ENCODE data around the gene MYBBP1A.

DNA sequence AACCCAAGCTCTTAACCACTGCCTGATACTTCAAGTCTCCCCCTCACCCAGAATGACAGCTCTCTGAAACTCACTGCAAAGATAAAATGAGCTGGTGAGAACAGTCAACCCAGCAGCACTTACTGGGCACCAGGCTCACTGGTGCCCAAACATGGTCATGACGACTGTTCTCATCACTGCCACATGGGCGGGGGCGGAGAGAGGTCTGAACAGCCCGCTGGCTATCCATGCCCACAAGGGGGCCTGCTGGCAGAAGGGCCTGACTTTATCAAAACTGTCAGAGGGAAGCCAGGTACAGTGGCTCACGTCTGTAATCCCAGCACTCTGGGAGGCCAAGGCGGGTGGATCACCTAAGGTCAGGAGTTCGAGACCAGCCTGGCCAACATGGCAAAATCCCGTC, 4.0 kb downstream of the MYBBP1A start:
- TF ChIP-seq JUN (IDR thresholded peaks at IDR 0.05; ENCODE audit: low read depth, low read length) (no peak), SIN3A (conservative IDR thresholded peaks at IDR 0.05 in 1 of 2, IDR thresholded peaks at IDR 0.05 in 1 of 2; ENCODE audit: low read depth in 1 of 2, low read length in 2 of 2) (no peak), JUND (IDR thresholded peaks at IDR 0.05; ENCODE audit: low read length) (no peak), GTF2F1 (IDR thresholded peaks at IDR 0.05; ENCODE audit: borderline replicate concordance, low read depth, low read length) (no peak), CEBPB (IDR thresholded peaks at IDR 0.05; ENCODE audit: low read depth, low read length) (no peak), HDAC6 (IDR thresholded peaks at IDR 0.05; ENCODE audit: low read depth, low read length) (no peak), RXRA (IDR thresholded peaks at IDR 0.05; ENCODE audit: insufficient read depth, low read depth, low read length) (no peak)
- TF ChIP-seq, protein P1, sequence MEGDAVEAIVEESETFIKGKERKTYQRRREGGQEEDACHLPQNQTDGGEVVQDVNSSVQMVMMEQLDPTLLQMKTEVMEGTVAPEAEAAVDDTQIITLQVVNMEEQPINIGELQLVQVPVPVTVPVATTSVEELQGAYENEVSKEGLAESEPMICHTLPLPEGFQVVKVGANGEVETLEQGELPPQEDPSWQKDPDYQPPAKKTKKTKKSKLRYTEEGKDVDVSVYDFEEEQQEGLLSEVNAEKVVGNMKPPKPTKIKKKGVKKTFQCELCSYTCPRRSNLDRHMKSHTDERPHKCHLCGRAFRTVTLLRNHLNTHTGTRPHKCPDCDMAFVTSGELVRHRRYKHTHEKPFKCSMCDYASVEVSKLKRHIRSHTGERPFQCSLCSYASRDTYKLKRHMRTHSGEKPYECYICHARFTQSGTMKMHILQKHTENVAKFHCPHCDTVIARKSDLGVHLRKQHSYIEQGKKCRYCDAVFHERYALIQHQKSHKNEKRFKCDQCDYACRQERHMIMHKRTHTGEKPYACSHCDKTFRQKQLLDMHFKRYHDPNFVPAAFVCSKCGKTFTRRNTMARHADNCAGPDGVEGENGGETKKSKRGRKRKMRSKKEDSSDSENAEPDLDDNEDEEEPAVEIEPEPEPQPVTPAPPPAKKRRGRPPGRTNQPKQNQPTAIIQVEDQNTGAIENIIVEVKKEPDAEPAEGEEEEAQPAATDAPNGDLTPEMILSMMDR (IDR thresholded peaks at IDR 0.05; ENCODE audit: control extremely low read depth in 1 of 3, insufficient read depth in 1 of 3, low read depth in 1 of 3, low read length in 3 of 3): peak; percentile 44 to 58 (median 50)
